GM12875 (cell line): ENCODE results near the gene SIK3.

ENCODE experiments used
- H3K4me3 ChIP-seq: one replicate; pipeline ENCODE4 v1.5.1; 2011; ENCODE audit warnings: low read depth, low read length, control low read depth
- CTCF ChIP-seq: IDR thresholded peaks from 2 replicates; pipeline ENCODE4 v1.5.1; 2011; ENCODE audit warnings: low read depth, mild to moderate bottlenecking, control low read depth, inconsistent platforms, low read length, moderate library complexity, borderline replicate concordance; ENCODE audit not compliant: insufficient read depth

Gene SIK3

GRCh38 chr11:116975661-116976060, 122.6 kb downstream of the SIK3 start:
- TF ChIP-seq CTCF = no peak
- H3K4me3 ChIP-seq = no peak overlapping the region

DNA sequence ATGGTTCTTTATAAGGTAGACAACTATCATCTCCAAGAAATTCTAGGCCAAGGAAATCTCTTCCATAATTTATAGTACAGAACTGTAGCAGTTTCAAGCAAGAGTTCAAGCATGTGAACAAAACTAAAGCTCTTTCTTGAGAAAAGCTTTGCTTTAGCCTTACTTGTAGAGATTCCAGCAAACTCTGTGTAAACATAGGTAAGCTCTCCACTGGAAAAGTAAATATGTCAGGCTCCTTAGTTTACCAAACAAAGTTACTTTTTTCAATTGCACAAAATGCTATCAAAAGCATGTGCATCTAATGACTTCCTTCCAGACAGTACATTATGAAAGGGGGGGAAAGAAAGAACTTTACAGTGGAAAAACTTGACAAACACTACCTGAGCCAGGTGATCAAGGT, 125.0 kb downstream of the SIK3 start:
- H3K4me3 ChIP-seq = no peak overlapping the region
- TF ChIP-seq CTCF = no peak

DNA sequence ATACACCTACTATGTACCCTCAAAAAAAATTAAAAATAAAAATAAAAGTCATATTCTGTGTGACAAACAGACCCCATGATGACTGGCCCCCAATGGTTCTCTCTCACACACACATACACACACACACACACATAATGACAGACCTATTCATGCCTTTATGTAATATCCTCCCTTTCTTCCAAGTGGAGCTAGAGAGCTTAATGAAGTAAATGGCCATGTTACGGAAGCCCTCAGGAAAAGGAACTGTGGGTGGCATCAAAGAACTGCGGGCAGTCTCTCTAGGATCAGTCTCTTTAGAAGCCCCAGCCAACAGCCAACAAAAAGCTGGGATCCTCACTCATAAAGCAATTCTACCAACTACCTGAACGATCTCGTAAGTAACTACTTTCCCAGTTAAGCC, 125.5 kb downstream of the SIK3 start:
- TF ChIP-seq CTCF = no peak
- no peak overlapping the region for H3K4me3 ChIP-seq

- no peak overlapping the region for H3K4me3 ChIP-seq
- TF ChIP-seq CTCF = no peak
Observed at GRCh38 chr11:116970485-116971292, 127.5 kb downstream of the SIK3 start.

DNA sequence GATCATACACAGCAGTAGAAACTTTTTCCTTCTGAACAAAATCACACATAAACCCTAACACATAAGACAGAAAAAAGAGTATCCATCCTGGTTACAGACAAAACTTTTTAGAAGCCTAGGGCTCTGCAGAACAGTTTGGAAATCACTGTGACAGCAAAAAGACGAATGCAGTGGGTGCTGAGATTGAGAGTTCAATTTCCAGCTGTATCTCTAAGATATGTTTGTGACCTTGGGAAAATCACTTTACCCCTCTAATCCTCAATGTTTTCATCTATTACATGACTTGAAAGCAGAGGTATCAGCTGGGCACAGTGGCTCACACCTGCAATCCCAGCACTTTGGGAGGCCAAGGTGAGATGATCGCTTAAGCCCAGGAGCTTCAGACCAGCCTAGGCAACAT, 128.5 kb downstream of the SIK3 start:
- no peak overlapping the region for H3K4me3 ChIP-seq
- no peak for TF ChIP-seq CTCF

DNA sequence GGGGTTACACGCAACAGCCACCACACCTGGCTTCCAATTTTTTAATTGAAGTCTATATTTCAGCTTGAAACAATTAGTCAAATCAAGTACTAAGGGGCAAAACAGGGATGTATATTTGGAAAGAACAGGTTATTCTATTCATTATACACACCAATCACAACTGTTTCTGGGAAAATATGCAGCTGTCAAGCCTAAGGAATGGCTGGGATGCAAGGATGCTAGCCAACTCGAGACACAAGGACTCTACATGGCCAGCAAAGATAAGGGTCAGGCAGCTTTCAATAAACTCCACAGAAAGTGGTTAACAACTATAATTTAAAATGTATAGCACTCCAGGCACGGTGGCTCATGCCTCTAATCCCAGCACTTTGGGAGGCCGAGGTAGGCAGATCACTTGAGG, 134.0 kb downstream of the SIK3 start:
- no peak overlapping the region for H3K4me3 ChIP-seq
- TF ChIP-seq CTCF = no peak

- no peak overlapping the region for H3K4me3 ChIP-seq
- no peak for TF ChIP-seq CTCF
Observed at GRCh38 chr11:116963813-116964212, 134.4 kb downstream of the SIK3 start.
